GM12801 (cell line): Measurements from ENCODE around the gene FLCN.

Experiments
- TF ChIP-seq, protein P1 (sequence below): IDR thresholded peaks from one replicate; pipeline ENCODE4 v1.5.1; 2011; ENCODE audit warnings: control low read depth; ENCODE audit not compliant: insufficient read length; ENCODE audit errors: extremely low read depth

FLCN gene

DNA sequence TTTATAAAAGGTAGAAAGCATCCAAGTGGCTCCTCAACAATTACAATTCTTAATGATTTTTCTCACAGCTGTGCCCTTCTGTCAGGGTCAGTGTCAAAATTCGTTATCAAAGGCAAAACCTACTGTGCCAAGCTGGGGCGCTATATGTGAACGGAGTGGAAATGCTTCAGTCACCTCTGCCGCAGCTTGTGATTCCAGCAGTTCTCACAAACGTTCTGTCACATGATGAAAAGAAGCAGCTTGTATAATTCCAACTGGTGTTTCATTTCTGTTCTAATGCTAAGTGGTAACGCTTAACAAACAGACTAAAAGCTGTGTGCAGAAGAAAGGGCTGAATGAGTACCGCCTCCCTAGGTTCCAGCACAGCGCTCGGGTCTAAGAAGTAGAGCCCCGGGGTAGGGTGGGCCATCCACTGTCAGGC, 45.0 kb downstream of the FLCN start:
- TF ChIP-seq, protein P1, sequence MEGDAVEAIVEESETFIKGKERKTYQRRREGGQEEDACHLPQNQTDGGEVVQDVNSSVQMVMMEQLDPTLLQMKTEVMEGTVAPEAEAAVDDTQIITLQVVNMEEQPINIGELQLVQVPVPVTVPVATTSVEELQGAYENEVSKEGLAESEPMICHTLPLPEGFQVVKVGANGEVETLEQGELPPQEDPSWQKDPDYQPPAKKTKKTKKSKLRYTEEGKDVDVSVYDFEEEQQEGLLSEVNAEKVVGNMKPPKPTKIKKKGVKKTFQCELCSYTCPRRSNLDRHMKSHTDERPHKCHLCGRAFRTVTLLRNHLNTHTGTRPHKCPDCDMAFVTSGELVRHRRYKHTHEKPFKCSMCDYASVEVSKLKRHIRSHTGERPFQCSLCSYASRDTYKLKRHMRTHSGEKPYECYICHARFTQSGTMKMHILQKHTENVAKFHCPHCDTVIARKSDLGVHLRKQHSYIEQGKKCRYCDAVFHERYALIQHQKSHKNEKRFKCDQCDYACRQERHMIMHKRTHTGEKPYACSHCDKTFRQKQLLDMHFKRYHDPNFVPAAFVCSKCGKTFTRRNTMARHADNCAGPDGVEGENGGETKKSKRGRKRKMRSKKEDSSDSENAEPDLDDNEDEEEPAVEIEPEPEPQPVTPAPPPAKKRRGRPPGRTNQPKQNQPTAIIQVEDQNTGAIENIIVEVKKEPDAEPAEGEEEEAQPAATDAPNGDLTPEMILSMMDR, result no peak

GRCh38 chr17:17191346-17191792, 45.6 kb downstream of the FLCN start:
- TF ChIP-seq, protein P1, result no peak

DNA sequence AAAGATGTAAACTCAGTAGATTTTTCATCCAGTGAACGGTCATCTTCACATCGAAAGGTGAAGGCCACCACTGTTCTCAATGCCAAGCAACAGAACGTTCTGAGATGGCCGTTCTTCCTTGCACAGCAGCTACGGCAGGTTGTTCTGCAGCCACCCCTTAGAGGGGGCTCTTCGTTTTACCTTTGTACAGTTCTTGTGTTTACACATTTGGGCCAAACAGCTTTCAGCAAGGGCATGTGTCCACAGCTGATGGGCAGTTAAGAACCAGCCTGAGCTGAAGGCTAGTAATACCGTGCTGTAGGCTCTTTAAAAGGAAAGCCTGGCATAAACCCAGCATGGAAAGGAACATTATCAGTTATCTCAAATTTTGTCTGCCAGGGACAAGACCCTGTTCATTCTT, 46.8 kb downstream of the FLCN start:
- TF ChIP-seq, protein P1, result no peak

DNA sequence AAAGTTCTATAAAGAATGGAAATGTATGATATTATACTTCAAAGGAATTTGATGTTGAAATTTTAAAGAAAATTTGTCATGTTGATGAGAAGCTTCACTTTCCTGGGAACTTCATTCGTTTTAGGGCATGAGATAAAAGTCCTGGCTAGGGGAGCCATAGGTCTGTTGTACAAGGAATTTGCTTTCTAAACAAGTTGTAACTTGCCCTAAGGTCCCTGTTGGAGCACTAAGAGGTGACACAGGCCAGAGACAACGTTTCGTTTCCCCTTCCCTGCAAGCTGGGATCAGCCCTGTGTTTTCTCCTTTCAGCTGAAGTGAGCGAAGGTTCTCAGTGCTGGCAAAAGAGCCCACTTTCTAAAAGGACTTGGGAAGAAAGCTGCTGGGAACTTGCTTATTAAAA, 47.4 kb downstream of the FLCN start:
- TF ChIP-seq, protein P1, result no peak

GRCh38 chr17:17188586-17188985, 48.4 kb downstream of the FLCN start:
- TF ChIP-seq, protein P1, result no peak

DNA sequence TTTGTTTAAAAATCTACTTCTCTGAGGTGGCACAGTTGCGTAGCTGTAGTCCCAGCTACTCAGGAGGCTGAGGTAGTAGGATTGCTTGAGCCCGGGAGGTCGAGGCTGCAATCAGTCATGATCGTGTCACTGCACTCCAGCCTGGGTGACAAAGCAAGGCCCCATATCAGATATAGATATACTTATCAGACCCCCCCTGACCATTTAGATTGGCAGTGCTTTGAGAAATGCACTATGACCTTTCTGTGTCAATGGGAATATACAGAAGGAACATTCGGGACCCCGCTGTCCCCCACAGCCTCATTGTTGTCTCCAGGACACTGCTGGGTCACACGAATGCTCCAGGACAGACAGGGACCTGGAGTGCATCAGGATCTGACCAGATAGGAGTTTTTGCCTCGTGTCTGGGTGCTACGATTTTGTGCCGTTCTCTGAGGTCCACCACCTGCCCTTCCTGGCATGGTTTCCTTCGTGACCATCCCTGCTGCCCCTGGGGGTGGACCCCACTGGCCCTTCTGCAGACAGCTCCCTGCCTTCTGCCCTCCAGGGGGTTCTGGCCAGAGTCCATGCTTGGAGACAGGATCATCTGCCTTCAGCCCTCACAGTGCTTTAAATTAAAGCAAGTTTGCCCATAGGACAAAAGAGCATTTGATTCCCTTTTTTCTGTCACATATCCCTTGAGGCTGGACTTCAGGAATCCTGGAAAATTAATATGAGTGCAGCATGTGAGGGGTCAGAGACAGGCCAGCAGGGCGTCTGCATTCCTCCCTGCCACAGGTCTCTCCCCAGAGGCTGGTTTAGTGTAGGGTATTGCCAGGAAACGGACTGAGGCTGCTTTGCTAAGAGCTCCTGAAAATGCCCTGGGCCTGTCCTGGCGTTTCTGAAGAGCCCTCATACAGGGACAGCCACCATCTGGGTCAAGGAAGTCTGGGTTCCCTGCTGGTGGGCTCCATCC, 50.1 kb downstream of the FLCN start:
- TF ChIP-seq, protein P1, result no peak

DNA sequence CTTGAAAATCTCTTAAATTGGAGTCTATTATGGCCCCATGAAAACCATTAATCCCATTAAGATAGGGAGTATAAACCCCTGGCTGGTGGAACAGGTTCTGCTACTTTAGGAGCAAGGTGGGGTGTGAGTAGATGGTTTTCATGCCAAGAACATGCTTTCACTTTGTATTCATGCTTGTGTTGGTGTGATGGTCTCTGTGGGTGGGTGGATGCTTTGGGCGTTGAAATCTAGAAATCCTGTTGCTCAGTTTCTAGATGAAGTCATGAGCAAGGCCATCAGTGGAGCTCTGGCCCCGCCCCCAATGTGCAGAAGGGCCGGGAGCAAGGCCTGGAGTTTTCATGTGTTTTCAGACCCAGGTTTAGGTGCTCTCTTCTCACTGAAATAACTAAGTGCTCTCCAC, 50.9 kb downstream of the FLCN start:
- TF ChIP-seq, protein P1, result no peak
